HG03575 (cell line): ENCODE measurements around the gene HNRNPL.
"Not testable (repeated sequence)": the region's sequence is repeated elsewhere in the genome, so short reads cannot be mapped to it uniquely, and the experiment has no call there.

ENCODE experiments used
- ATAC-seq: cut with Tn5 transposase; IDR thresholded peaks from one replicate; pipeline ENCODE4 v1.9.1; 2021; ENCODE audit not compliant: unreplicated experiment, insufficient number of reproducible peaks, low FRiP score; ENCODE audit errors: extremely low read depth

Gene HNRNPL

DNA sequence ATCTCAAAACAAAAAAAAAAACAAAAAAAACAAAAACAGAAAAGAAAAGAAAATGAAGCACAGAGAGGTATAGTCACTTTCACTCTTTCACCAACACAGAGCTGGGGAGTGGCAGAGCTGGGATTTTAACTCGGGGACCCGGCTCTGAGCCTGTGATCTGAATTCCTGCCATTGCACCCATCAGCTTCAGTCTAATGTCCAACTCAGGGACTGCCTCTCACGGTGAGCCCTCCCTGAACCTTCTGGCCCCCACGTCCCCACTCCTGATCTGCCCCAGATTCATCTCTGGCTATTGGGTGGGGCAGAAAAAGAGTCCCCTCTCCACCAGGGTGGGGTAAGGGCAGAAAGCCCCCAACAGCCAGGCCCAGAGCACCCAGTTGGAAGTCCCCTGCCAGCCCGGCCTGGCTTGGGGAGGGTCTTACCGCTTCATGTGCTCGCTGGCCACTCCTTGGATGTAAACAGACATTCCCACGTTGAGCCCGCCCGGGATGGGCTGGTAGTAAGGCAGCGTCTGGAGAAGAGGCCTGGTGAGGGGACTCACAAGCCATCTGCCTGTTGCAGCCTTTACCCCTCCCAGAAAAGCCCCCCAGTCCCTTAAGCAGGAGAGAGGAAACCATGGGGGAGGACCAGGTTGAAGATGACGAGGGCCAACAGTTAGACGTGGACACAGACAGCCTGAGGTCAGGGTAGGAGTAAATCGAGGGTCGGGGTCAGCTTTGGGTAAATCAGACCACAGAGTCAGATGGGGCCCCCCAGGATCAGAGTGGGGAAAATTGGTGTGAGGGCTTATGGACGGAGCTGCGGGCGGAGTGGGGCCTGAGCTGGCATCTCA lies 37.6 kb downstream of the HNRNPL start:
- no peak for ATAC-seq

DNA sequence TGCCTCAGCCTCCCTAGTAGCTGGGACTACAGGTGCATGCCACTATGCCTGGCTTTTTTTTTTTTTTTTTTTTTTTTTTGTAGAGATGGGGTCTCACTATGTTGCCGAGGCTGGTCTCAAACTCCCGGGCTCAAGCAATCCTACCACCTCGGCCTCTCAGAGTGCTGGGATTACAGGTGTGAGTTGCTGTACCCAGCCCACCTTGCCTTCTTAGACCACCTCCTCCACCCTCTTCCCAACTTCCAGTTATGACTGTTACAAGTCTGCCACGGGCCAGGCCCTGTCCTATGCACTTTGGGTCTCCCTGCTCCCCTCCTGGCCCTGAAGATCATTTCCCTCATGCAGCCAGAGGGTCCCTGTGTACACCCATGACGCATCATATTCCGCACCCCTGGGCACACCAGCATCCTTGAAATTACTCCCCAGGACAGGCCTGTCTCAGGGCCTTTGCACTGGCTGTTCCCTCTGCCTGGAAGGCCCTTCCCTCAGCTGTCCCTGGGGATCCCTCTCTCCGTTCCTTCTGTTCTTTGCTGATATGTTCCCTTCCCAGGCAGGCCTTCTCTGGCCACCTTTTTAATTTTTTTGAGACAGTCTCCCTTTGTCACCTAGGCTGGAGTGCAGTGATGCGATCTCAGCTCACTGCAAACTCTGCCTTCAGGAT lies 40.1 kb downstream of the HNRNPL start:
- ATAC-seq, result no peak

DNA sequence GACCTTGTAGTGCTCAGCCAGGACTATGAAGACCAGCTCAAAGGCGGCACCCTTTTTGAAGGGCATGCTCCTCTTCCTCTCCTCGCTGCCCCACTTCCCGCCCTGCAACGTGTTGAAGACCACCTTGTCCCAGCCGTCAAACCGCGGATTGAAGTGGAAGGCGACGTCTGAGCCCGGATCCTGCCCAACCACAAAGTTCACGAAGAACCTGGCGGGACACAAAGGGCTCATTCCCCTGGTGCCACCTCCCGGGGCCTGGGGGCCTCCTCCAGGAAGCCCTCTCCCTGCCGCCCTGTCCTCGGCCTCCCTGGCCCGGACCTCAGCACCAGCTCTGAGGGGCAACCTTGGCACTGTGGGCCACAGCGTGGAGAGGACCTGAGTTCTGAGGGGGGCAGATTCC lies 41.0 kb downstream of the HNRNPL start:
- no peak for ATAC-seq

DNA sequence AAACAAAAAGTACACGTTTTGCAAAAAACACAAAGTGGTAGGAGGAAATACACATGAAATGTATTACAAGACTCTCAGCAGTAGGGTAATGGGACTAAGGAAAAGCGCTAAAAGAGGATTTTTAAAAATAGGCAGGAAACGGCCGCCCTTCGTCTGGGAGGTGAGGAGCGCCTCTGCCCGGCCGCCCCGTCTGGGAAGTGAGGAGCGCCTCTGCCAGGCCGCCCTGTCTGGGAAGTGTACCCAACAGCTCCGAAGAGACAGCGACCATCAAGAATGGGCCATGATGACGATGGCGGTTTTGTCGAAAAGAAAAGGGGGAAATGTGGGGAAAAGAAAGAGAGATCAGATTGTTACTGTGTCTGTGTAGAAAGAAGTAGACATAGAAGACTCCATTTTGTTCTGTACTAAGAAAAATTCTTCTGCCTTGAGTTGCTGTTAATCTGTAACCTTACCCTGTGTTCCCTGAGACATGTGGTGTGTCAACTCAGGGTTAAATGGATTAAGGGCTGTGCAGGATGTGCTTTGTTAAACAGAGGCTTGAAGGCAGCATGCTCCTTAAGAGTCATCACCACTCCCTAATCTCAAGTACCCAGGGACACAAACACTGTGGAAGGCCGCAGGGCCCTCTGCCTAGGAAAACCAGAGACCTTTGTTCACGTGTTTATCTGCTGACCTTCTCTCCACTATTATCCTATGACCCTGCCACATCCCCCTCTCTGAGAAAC lies 42.2 kb downstream of the HNRNPL start:
- not testable (repeated sequence) for ATAC-seq

DNA sequence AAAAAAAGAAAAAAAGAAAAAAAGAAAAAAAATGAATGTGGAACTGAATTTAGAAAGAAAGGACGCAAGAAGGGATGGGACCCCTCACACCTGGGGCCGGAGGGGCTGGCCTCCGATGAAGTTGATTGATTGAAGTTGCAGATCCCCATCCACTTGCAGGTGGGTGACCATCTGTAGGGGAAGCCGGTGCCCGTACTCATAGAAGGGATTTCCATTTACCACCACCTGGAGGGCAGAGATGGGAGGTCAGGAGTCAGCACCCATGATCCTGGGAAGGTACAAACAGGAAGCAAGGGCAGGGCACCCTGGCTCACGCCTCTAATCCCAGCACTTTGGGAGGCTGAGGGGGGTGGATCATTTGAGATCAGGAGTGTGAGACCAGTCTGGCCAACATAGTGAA lies 43.4 kb downstream of the HNRNPL start:
- no peak for ATAC-seq

DNA sequence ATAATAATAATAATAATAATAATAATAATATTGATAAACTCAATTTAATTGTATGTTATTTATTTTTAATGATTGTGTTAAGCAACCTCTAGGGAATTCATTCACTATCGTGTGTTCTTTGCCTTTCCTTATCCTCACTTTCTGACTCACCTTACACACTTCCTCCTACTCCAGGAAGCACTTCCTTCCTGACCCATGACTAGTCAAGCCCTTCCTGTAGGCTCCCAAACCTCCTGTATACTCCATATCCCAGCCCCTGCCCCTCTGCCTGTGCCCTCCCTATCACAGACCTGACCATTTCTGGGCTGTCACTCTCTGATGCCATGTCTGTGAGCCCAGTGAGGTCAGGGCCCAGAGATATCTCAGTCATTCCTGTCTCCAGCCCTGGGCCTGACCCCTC lies 44.6 kb downstream of the HNRNPL start:
- no peak for ATAC-seq

DNA sequence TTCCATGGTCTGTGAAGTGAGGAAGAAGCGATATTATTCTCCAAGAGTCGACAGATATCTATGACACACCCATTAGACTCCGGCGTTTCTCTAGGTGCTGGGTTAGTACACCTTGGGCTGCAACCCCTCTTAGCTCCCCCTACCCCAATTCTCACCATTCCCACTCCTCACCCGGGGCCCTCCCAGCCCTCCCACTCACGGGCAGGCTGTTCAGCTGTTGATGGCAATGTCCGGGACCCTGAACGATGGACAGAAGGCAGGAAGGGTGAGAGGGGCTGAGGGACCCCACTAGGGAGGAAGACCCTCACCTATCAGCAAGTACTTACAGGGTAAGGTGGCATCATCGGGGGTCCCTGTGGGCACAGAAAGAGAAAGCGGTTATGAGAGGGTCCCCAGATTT lies 46.2 kb downstream of the HNRNPL start:
- no peak for ATAC-seq

DNA sequence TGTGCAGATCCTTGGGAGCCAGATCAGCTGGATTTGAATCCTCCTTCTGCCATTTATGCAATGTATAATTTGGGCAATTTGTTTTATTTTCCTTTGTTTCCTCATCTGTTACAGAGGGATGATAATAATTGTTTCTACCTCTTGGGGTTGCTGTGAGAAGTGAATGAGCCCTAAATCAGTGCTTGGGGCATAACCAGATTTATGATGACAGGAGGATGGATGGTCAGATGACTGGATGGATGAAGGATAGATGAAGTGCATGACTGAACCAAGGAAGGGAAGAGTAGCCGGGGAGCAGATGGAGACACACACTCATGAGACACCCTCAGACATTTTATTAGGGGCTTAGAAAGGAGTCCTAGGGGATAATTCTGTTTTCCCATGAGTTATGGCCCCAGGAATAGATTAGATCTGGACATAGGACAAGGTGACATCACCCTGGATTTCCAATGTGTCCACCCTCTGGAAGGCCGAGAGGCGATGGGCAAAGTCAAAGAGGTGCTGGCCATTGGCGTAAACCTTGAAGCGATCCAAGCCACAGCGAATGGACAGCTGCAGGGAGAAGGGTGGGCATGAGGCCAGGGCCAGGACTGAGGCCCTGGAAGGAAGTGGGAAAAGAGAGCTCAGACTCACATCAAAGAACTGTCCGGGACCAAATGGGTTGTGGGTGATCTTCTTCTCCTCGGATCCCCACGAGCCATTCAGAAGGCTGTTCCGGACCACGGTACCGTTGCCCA lies 48.3 kb downstream of the HNRNPL start:
- ATAC-seq, result no peak

DNA sequence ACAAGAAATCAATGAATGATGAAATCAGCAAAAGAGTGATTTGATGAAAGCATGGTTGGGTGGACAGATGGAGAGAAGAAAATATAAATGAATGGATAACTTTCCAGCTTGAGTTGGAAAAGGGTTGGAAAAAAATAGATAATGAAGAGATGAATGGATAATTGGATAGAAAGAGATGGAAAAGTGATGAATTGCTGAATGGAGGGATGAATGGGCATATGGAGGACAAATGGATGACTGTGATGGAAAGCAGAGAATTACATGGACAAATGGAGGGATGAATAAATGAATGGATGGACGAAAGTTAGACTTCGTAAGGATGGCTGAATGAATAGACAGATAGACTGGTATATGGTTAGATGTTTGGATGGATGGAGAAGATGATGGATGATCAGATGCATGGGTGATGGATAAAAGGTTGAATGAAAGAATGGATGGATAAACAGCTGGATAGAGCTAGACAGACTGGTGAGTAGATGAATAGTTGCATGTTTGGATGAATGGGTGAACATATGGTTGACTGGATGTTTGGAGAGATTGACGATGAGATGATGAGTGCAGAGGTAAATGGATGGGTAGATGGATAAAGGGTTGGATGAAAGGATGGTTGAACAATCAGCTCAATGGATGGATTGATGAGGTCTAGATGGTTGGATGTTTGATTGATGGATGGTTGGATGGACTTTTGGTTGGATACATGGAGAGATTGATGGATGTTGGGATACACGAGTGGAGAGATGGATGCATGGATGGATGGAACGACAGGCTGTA lies 49.0 kb downstream of the HNRNPL start:
- no peak for ATAC-seq

DNA sequence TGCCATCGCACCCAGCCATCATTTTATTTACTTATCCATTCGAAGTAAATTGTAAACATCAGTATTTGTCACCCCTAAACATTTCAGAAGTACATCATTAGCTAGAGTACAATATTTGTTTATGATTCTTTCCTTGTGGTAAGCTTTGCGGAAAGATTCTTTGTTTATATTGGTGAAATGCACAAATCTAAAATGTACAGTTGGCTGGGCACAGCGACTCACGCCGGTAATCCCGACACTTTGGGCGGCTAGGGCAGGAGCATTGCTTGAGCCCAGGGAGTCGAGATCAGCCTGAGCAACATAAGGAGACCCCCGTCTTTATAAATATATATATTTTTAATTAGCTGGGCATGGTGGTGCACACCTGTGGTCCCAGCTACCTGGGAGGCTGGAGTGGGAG lies 50.7 kb downstream of the HNRNPL start:
- no peak for ATAC-seq

DNA sequence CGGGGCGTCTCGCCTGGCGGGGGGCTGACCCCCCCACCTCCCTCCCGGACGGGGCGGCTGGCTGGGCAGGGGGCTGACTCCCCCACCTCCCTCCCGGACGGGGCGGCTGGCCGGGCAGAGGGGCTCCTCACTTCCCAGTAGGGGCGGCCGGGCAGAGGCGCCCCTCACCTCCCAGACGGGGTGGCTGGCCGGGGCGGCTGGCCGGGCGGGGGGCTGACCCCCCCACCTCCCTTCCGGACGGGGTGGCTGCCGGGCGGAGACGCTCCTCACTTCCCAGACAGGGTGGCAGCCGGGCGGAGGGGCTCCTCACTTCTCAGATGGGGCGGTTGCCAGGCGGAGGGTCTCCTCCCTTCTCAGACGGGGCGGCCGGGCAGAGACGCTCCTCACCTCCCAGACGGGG lies 52.0 kb downstream of the HNRNPL start:
- ATAC-seq, result not testable (repeated sequence)

DNA sequence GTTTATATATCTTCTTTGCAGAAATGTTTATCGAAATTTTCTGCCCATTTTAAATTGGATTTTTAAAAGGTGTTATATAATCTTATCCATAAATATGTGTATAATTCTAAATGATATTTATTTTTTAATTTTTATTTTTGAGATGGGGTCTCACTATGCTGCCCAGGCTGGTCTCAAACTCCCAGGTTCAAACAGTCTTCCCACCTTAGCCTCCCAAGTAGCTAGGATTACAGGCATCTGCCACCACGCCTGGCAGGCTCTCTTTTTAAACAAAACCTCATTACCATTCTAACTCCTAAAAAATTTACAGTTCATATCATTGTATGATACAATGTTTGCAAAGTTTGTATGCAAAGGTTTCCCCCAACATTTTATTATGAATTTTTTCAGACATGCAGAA lies 53.6 kb downstream of the HNRNPL start:
- no peak for ATAC-seq

DNA sequence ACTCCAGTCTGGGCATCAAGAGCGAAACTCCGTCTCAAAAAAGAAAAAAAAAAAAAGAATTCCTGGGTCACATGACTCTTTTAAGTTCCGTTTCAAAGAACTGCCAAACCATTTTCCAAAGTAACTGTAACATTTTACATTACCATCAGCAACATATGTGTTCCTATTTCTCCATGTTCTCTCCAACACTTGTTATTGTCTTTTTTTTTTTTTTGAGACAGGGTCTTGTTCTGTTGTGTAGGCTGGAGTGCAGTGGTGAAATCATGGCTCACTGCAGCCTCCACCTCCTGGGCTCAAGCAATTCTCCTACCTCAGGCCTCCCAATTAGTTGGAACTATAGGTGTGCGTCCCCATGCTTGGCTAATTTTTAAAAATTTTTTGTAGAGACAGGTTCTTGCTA lies 54.2 kb downstream of the HNRNPL start:
- ATAC-seq, result no peak

DNA sequence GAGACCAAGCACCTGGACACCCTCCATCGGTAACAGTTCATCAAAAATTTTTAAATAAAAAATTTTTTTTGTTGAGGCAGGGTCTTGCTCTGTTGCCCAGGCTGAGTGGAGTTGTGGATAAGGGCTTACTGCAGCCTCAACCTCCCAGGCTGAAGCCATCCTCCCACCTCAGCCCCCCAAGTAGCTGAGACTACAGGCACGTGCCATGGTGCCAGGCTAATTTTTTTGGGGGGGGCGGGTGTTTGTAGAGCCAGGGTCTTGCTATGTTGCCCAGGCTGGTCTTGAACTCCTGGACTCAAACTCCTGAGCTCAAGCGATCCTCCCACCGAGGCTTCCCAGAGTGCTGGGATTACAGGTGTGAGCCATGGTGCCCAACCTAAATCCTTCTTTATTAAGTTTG lies 56.1 kb downstream of the HNRNPL start:
- ATAC-seq, result no peak

DNA sequence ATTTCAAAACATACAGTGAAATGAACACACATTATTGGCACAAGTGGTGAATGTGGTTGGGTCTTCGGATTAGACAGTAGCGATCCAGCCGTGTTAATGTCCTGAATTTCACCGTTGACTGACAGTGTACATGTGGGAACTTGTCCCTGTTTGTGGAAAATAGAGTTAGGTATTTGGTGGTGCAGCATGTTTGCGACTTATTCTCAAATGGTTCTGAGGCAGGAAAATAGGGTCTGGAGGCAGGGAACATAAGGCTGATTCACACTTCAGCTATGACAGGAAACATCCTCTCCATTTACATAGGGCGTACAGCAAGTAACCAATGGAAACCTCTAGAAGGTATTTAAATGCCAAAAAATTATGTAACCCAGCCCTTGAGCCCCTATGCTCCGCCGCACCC lies 56.6 kb downstream of the HNRNPL start:
- no peak for ATAC-seq

DNA sequence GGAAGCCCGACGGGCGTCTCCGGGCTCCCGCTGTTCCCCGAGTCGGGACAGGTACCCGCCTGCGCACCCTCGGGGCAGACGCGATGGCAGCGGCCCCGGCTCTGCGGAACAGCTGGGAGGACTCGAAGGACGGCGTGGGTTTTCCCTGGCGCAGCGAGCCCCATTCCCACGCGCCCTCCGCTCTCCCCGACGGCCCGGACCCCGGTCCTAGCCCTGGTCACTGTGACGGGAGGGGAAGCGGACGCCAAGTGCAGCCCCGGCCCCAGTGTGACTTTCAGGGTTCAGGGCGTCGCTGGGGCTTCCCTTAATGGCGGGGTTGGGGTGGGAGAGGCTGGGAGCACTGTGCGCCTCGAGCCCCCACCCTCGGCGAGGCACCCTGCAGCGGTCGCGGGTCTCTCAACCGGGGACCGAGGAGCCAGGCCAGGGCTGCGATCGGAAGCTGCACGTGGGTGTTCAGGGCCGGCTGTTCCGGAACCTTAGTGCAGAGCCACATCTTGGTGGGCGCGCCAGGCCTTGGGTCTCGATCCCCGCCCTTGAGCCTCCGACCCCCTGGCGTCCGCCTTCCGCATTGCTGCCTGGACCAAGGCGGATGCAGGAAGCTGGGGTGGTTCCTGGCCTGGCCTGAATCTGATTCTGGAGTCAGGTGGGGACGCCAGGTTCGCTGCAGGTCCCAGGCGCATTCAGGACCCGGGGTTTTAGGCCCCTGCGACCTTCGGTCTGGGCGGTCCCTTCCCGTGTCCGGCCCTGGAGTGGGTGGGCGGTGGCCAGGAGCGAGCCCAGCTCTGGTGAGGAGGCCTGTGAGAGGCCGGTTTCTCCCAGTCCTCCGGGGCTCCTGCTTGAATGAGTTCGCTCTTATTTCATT lies 57.3 kb downstream of the HNRNPL start:
- no peak for ATAC-seq

DNA sequence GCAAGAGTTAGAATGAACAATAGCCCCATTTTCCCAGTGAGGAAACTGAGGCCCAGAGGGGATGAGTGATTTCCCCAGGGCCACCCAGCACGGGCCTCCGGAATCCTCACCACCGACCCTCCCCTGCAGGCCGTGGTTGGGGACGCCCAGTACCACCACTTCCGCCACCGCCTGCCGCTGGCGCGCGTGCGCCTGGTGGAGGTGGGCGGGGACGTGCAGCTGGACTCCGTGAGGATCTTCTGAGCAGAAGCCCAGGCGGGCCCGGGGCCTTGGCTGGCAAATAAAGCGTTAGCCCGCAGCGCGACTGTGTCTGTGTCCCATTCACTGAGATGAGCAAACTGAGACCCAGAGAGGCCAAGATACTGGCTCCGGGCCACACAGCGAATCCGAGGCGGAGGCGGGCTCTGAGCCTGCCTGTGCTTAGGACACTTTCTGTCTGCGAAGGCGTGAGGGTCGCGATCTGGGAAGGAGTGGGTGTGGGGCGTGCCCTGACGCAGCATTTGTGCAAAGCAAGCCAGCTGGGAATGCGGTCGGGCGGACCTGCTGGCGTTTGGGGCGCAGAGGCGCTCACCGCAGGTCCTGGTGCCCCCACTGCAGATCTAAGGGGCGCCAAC lies 58.2 kb downstream of the HNRNPL start:
- not testable (repeated sequence) for ATAC-seq
